NB4 (cell line): ENCODE data around the gene SLC25A26.

Experiments
- CTCF ChIP-seq: IDR thresholded peaks from one replicate; pipeline ENCODE4 v1.5.1; 2012; ENCODE audit warnings: low read depth, low read length
- POLR2A ChIP-seq: IDR thresholded peaks from 2 replicates; pipeline ENCODE4 v1.6.1; 2011; ENCODE audit warnings: mild to moderate bottlenecking; ENCODE audit not compliant: insufficient read length; ENCODE audit errors: extremely low read depth

GRCh38 chr3:66392966-66393332 is 172.1 kb downstream of the SLC25A26 start:
- TF ChIP-seq CTCF (no peak), POLR2A (no peak)
